WI38 (cell line): ENCODE measurements around the gene ZNF555.
"Not testable (repeated sequence)": the region's sequence is repeated elsewhere in the genome, so short reads cannot be mapped to it uniquely, and the experiment has no call there.

ENCODE experiments used
- H3K4me3 ChIP-seq: 2 replicates; pipeline ENCODE4 v1.5.1; 2011; ENCODE audit warnings: low read depth, mild to moderate bottlenecking, control low read depth, low read length
- CTCF ChIP-seq: IDR thresholded peaks from 2 replicates; pipeline ENCODE4 v1.5.1; 2012; ENCODE audit warnings: low read depth, mild to moderate bottlenecking, control low read depth, low read length

Gene ZNF555

GRCh38 chr19:2840794-2841791 is at the start of gene ZNF555:
Gene ZNF555 (plus strand): TSS chr19:2841475. CDS start chr19:2841573, 98 bp downstream.
- TF ChIP-seq CTCF: 0 out of 2 replicates have a peak, but pooled peaks have one; percentile 10

GRCh38 chr19:2791876-2792275 is 49.4 kb upstream of the ZNF555 start:
- no peak for TF ChIP-seq CTCF
- no peak overlapping the region for H3K4me3 ChIP-seq

More at GRCh38 chr19:2840794-2841791, at the start of gene ZNF555:
- peak within 1 kb of the TSS; percentile 81 for H3K4me3 ChIP-seq

- not testable (repeated sequence) for H3K4me3 ChIP-seq
Observed at GRCh38 chr19:2792666-2793065, 48.6 kb upstream of the ZNF555 start.

- no peak overlapping the region for H3K4me3 ChIP-seq
- no peak for TF ChIP-seq CTCF
Observed at GRCh38 chr19:2793126-2793525, 48.1 kb upstream of the ZNF555 start.

- TF ChIP-seq CTCF: no peak
- no peak overlapping the region for H3K4me3 ChIP-seq
Observed at GRCh38 chr19:2793577-2793976, 47.7 kb upstream of the ZNF555 start.

GRCh38 chr19:2795827-2796658 is 45.2 kb upstream of the ZNF555 start:
- H3K4me3 ChIP-seq: no peak overlapping the region
- no peak for TF ChIP-seq CTCF

GRCh38 chr19:2796659-2797266 is 44.5 kb upstream of the ZNF555 start:
- TF ChIP-seq CTCF: no peak
- no peak overlapping the region for H3K4me3 ChIP-seq
